ENCODE data around the gene MRPS34. TPM values are rescaled to one million over a fixed set of nuclear protein-coding genes. Genes with fewer than 3 reads are reported as not detected.
A peak's percentile ranks its signal among the peaks of the same experiment; 100 is the strongest.

Gene MRPS34
- total and polyA plus RNA-seq, 7 donors: 56.3 to 172 (median 75.1) TPM

DNA sequence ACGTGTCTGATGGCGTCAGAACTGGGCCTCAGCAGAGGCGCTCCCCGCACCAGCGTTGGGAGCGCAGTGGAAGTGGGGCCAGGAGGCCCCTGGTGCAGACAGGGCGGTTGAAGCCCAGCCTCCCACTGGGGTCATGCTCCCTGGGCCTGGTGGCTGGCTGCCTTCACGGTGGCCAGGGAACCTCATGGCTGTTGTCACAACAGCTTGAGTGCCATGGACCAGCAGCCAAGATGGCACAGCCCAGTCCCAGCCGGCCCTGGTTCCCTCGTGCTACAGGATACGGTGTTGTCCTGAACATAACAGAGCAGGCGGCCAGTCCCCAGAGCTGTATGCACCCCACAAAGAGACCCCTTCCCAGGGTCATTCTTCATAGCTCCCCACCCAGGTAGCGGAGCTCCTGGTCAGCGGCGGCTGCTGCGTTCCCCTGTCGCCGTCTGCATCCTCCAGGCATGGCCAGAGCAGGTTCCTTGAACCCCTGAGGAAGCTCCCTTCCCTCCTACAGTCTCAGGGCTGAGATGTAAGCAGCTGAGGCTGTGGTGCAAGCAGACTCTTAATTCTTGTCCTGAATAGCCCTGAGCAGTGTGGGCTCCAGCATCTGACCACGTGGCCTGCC lies 31.3 kb downstream of the MRPS34 start:
- DNase-seq: no peak
- 88 to 94% (median 91%) methylated on average over 19 of the region's 19 CpGs for WGBS, 3 donors
- H3K4me3 ChIP-seq: no peak overlapping the region
- TF ChIP-seq, protein P1, sequence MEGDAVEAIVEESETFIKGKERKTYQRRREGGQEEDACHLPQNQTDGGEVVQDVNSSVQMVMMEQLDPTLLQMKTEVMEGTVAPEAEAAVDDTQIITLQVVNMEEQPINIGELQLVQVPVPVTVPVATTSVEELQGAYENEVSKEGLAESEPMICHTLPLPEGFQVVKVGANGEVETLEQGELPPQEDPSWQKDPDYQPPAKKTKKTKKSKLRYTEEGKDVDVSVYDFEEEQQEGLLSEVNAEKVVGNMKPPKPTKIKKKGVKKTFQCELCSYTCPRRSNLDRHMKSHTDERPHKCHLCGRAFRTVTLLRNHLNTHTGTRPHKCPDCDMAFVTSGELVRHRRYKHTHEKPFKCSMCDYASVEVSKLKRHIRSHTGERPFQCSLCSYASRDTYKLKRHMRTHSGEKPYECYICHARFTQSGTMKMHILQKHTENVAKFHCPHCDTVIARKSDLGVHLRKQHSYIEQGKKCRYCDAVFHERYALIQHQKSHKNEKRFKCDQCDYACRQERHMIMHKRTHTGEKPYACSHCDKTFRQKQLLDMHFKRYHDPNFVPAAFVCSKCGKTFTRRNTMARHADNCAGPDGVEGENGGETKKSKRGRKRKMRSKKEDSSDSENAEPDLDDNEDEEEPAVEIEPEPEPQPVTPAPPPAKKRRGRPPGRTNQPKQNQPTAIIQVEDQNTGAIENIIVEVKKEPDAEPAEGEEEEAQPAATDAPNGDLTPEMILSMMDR (IDR thresholded peaks at IDR 0.05): no peak
- peaks cover 0 to 43% of the 10 kb centered on the region in 2 donors for H3K36me3 ChIP-seq (ENCODE audit: insufficient read depth in 1 of 2, low read depth in 1 of 2)
- H3K27me3 ChIP-seq (ENCODE audit: insufficient read depth in 3 of 3, low read length in 2 of 3): no peaks in the 10 kb centered on the region
- H3K4me1 ChIP-seq: no peaks in the 10 kb centered on the region
- H3K9me3 ChIP-seq: no peaks in the 10 kb centered on the region
- intact Hi-C loops (cut with DNase I): no loop called here
- no peak overlapping the region for H3K27ac ChIP-seq
- peak in 2 of 4 donors; percentile 10 to 14 for ATAC-seq

DNA sequence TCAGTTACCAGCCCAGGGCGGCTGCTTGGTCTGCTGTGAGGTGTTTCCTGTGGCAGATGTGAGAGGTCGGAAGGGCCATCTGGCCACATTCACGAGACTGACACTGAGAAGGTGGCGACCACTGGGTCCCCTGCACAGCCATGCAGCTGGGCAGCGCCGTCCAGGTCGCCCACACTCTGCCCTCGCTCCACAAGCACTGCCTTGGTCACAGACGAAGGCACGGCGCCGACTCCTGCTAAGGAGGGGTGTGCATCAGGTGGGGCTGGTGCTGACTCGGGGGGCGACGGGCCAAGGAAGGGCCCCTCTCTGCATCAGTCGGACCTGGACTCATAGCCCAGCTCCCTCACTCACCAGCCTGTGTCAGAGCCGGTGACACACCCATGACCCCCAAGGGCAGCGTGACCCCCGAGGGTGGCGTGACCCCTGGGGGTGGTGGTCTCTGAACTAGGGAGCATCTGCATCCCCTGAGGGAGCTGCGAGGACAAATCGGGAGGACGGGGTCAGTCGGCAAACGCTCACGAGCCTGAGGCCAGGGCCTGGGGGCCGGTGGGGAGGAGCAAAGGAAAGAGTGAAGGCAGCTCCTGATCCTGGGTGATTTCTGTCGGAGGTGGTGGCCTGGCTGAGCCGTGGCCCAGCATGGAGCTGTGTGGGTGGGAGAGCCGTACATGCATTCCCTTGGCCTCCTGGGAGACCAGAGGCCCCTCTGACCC lies 32.0 kb downstream of the MRPS34 start:
- H3K4me1 ChIP-seq: no peaks in the 10 kb centered on the region
- no peaks in the 10 kb centered on the region for H3K9me3 ChIP-seq
- H3K27me3 ChIP-seq (ENCODE audit: insufficient read depth in 3 of 3, low read length in 2 of 3): no peaks in the 10 kb centered on the region
- H3K4me3 ChIP-seq: no peak overlapping the region
- TF ChIP-seq, protein P1 (IDR thresholded peaks at IDR 0.05): no peak
- ATAC-seq (peak in 2 of 4 donors; percentile 10 to 27), DNase-seq (no peak)
- WGBS, 3 donors: 89 to 92% (median 89%) methylated on average over 28 to 30 of the region's 30 CpGs
- no peak overlapping the region for H3K27ac ChIP-seq
- peaks cover 0 to 36% of the 10 kb centered on the region in 2 donors for H3K36me3 ChIP-seq (ENCODE audit: insufficient read depth in 1 of 2, low read depth in 1 of 2)
- intact Hi-C loops (cut with DNase I): no loop called here

DNA sequence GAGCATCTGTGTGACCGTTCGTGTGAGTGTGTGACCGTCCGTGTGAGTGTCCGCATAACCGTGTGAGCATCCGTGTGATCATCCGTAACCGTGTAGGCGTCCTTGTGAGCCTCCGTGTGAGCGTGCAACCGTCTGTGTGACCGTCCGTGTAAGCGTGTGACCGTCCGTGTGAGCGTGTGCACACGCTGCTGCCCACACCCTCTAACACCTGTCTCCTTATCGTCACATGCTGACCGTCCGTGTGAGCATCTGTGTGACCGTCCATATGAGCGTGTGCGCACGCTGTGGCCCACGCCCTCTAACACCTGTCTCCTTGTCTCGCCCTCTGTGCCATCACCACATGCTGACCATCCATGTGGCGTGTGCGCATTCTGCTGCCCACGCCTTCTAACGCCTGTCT lies 32.7 kb downstream of the MRPS34 start:
- Histone ChIP-seq H3K36me3 (ENCODE audit: insufficient read depth in 1 of 2, low read depth in 1 of 2) (peaks cover 0 to 29% of the 10 kb centered on the region in 2 donors), H3K27me3 (ENCODE audit: insufficient read depth in 3 of 3, low read length in 2 of 3) (no peaks in the 10 kb centered on the region), H3K27ac (no peak overlapping the region), H3K4me3 (no peak overlapping the region), H3K4me1 (no peaks in the 10 kb centered on the region), H3K9me3 (no peaks in the 10 kb centered on the region)
- no peak for DNase-seq
- ATAC-seq: no peak
- 97% methylated on average over 33 of the region's 33 CpGs for WGBS, 3 donors
- TF ChIP-seq, protein P1 (IDR thresholded peaks at IDR 0.05): no peak
- intact Hi-C loops (cut with DNase I): no loop called here

DNA sequence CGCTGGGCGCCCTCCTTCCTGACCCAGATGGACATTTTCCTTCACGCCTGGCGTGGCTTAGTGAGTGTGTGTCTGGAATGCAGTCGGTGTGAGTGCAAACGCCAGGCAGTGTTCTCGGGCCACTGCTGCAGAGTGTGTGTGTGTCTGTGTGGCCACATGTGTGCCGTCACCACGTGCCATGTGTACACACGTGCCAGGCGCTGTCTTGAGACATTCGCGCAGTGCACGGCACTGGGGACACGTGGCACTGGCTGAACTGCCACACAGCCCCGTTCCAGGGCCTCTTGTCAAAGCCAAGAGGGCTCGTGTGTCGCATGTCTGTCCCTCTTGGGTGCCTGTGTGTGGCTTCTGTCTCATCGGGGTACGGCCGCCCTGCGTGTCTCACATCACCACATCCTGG lies 38.1 kb downstream of the MRPS34 start:
- ATAC-seq: peak in 1 of 4 donors; percentile 6
- intact Hi-C loops (cut with DNase I): no loop called here

More for the DNA sequence above, 38.1 kb downstream of the MRPS34 start:
- 96 to 97% (median 96%) methylated on average over 22 of the region's 22 CpGs for WGBS, 3 donors
- Histone ChIP-seq H3K27ac (no peak overlapping the region), H3K36me3 (ENCODE audit: insufficient read depth in 1 of 2, low read depth in 1 of 2) (peaks cover 0 to 50% of the 10 kb centered on the region in 2 donors), H3K4me1 (no peaks in the 10 kb centered on the region), H3K4me3 (no peak overlapping the region), H3K9me3 (no peaks in the 10 kb centered on the region), H3K27me3 (ENCODE audit: insufficient read depth in 3 of 3, low read length in 2 of 3) (no peaks in the 10 kb centered on the region)
- TF ChIP-seq, protein P1 (IDR thresholded peaks at IDR 0.05): no peak
- DNase-seq: no peak
